HG03280 (cell line): Measurements from ENCODE around the gene FAIM2.
"Not testable (repeated sequence)": the region's sequence is repeated elsewhere in the genome, so short reads cannot be mapped to it uniquely, and the experiment has no call there.

ENCODE experiments used
- ATAC-seq: cut with Tn5 transposase; IDR thresholded peaks from one replicate; pipeline ENCODE4 v1.9.1; 2021; ENCODE audit warnings: mild to moderate bottlenecking, moderate library complexity; ENCODE audit not compliant: unreplicated experiment

FAIM2 gene

DNA sequence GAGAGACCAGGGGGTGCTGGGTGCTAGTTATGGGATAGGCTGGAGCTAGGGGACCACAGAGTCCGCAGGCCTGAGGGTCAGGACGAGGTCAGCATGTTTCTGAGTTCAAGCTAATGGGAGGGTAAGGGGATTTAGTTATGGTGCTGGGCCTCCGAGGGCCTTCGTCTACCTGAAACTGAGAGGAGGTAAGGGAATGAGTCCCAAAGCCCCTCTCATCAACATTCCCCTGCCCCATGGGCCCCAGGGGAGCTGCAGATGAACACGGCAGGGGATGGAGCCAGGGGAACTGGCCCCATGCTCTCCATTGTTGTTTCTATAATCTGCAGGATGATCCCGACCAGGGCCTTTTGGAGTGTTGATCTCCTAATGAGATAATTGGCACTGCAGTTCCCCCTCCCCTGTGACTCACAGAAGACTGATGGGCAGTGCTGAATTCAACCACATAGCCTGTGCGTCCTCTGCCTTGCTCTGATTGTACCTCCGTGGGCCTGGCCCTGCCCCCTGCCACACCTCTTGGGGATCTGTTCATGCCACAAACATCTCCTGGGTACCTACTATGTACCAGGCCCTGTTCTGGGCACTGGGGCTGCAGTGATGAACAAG, 21.4 kb downstream of the FAIM2 start:
- ATAC-seq: no peak

DNA sequence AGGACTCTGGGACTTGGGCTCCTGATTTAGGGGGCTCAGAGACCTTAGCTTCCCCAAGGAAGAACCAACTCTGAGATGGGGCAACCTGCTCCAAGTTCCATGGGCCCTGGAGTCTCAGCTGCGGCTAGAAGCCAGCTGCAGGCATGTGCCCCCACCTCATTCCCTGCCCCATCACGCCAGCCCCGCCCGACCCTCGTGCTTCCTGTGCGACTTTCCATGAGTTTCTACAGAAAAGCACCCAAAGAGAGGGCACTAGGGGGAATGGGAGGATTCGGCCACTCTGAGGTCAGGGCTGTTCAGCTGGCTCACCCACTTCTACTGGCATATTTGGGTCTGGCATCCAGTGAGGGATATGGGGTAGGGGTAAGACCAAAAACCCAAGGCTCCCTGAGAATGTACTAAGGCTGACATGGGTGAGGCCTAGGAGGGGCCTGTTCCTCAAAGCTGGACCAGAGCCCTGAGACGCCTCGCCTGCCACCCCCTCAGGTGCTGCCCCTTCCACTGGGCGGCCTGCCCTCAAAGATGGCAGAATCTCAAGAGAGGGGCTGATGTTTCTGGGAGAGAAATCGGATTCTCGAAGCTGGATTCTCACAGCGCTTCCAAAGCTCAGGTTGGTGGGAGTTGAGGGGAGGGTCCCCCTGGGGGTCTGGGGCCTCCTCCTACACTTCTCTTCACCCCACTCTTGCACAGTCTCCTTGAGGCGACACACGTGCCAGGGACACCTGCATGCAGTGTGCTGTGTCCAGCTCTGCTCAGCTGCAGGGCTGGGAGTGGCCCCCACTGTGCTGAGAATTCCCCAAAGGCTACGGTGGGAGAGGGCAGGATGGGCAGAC, 22.1 kb downstream of the FAIM2 start:
- ATAC-seq: no peak

- no peak for ATAC-seq
These were observed 22.8 kb downstream of the FAIM2 start for GRCh38 chr12:49880756-49881414.

DNA sequence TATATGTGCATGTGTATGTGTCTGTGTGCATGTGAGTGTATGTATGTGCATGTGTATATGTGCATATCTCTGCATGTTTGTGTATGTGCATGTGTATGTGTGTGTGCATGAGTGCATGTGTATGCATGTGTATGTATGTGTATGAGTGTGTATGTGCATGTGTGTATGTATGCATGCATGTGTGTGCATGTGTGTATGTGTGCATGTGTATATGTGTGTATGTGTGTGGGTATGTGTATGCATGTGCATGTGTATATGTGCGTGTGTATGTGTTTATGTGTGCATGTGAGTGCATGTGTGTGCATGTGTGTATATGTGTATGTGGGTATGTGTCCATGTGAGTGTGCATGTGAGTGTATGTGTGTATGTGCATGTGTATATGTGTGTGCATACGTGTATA, 24.6 kb downstream of the FAIM2 start:
- not testable (repeated sequence) for ATAC-seq

GRCh38 chr12:49878021-49878420, 25.7 kb downstream of the FAIM2 start:
- no peak for ATAC-seq

GRCh38 chr12:49877066-49877465, 26.6 kb downstream of the FAIM2 start:
- ATAC-seq: no peak

DNA sequence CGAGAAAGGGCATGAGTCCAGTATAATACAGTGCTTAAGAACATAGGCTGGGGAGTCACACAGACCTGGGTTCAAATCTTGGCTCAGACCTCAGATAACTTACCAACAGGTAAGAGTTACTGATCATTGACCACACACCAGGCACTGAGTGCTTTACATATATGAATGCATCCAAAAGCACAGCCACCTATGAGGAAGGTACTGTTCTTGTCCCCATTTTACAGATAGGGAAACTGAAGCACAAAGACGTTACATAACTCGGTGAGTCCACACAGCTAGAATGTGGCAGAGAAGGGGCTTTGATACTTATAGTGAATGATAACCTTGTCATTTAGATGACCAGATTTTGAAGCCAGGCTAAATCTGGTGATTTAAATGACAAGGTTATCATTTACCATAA, 27.6 kb downstream of the FAIM2 start:
- ATAC-seq: no peak

DNA sequence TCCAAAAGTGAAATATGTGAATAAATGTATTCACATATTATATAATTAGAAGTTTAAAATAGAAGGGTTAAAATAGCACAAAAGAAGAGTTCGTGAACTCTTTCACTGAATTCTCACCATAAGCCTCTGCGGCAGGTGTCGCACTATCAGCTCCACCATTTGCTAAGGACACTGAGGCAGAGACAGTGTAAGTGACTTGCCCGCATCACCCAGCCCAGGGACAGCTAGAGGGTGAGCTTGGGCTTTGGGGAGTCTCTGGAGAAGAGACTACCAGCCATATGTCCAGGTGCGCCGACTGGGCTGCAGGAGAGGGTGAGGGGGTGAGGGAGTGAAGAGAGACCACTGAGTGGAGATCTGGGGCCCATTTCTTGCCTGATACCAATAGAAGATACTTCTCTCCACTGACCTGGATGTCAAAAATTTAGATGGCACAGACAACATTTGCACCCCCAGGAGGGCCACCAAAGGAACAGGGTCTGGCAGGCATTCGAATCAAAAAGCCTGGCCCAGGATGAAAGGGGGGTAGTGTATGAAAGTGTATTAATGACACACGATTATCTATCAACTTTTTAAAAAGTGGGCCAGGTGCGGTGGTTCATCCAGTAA, 28.5 kb downstream of the FAIM2 start:
- ATAC-seq: no peak

DNA sequence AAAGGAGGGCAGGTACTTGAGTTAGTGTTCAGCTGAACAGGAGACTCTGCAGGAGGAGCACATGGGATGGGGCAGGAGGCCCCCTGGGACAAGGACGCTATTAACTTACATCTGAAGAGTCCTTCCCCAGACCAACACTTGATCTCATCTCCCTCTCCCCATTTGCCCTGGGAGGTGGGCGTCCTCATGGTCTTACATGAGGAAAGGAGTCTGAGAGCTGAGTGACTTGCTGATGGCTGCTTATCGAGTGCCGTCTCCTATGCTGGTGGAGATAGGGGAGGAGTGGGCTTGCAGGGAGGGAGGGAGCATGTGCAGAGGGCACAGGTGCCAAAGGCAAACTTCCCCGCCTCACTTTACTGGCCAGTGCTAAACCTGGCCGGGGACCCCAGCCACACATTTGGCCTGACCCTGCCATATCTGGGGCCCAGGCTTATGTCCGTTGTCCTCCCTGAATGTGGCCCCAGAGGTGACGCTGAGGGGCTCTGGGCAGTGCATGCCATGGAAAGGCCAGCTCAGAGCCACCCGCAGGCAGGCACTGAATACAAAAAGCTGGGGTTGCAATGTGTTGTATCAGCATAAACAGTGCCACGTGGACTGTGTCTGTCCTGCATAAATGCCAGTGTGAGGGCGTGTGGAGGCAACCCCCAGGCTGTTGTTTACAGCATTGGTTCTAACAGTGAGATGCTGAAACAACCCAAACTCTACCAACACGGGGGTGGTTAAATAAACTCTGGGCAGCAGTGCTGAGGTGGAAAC, 29.4 kb downstream of the FAIM2 start:
- ATAC-seq: no peak

- no peak for ATAC-seq
These were observed 30.3 kb downstream of the FAIM2 start for GRCh38 chr12:49873361-49873934.

- no peak for ATAC-seq
These were observed 30.9 kb downstream of the FAIM2 start for GRCh38 chr12:49872781-49873181.

DNA sequence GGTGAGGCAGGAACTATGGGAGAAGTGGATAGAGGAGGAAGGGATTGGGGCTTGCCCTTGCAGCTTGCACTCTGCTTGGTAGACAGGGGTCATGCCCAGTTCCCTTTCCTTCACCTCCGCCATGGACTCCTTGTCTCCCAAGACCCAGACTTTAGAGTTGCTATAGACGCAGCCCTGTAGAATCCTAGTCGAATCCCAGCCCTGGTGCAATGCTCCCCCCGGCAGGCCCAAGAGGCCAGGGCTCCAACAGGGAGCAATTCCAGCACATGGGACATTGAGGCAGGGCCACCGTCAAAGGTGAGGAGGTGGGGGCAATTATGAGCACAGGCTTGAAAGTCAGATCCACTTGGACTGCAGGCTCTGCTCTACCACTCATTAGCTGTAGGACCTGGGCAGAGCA, 31.3 kb downstream of the FAIM2 start:
- no peak for ATAC-seq

- not testable (repeated sequence) for ATAC-seq
These were observed 31.9 kb downstream of the FAIM2 start for GRCh38 chr12:49871811-49872251.

DNA sequence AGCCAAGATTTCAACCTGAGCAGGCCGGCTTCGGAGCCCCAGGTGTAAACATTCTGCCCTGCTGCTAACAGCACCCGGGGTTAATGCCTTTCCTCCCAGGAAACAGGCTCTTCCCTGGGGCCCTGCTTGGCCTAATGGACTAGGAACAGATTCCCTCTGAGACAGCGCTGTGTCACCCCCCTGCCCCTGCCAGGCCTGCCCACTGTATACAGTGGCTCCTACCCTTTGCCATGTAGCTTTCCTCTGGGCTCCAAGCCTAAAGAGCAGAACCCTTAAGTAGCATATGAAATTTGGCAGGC, 32.5 kb downstream of the FAIM2 start:
- no peak for ATAC-seq

DNA sequence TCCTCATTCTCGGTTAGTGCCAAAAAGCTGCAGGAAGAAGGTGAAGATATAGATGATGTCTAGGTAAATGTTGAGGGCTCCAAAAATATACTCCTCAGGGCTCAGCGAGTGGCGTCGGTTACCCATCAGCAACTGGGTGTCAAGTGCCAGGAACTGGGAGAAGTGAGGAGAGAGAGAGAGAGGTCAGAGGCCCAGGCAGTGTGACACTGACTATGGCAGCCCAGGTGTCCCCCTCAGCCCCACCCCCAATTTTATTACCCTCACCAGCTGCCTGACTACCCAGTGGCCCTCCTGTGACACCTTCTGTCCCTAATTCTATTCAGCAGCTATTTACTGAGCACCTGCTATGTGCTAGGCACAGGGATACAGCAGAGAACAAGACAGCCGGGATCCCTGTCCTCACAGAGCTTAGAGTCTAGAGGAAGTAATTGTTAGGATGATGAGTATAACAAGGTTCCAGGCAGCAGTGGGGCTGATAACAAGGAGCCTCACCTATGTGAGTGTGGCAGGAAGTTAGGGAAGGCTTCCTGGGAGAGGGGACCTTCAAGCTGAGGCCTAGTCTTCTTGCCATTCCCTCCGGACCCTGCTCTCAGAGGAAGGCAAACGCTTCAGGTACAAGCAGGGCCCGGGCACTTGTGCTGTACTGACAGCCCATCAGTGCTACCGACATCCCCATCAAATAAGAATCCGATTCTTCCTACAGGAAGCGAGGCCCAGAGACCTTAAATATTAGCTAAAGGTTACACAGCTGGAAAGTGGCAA, 33.0 kb downstream of the FAIM2 start:
- ATAC-seq: no peak

- no peak for ATAC-seq
These were observed 33.7 kb downstream of the FAIM2 start for GRCh38 chr12:49869816-49870500.

GRCh38 chr12:49868952-49869815, 34.5 kb downstream of the FAIM2 start:
- no peak for ATAC-seq

DNA sequence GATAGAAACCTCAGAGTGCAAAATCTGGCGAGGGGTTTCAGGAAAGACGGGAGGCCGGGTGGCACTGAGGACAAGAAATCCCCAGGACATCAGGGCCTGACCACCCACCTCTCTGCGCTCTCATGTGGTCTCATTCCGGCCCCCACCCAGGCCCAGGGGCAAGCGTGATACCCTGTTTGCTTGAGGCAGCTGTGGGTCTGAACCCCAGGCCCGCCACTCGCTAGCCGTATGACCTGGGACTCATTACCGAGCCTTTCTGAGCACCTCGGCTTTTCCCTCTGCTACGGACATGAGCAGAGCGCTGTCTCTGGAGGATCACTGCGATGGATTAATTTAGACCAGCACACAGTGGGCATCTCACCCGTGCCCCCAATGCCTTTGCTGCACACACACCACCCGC, 35.3 kb downstream of the FAIM2 start:
- ATAC-seq: no peak
